ENCODE results near the gene PPARGC1A. TPM values are rescaled to one million over a fixed set of nuclear protein-coding genes. Genes with fewer than 3 reads are reported as not detected.

PPARGC1A gene
- total RNA-seq, 1 donor from 2014 or later, result 0.48 TPM

DNA sequence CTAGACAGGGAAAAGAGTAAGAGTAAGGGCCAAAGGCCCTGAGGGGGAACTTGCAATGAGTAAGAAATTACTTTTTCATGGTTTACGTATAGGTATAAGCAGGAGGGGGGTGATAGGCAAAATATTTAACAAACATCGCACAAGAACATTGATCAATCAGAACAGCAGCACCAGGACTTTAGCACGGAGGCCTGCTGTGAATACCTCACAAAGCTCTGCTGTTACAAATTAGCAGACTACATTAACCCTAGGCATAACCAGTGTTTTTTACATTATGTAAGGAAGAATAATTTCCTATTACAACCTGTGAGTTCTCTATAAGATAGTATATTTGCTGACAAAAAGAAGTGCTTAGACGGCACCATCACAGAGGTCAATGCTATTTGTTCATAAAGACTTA is 44.9 kb downstream of the PPARGC1A start:
- FAIRE-seq (no peak), DNase-seq (ENCODE audit: low read depth) (no peak)
- no peaks in the 10 kb centered on the region for H3K79me2 ChIP-seq (ENCODE audit: insufficient read depth, low read length)
- no peak overlapping the region for H2AFZ ChIP-seq (ENCODE audit: low read depth, low read length)
- Mint-ChIP-seq H3K4me1 (ENCODE audit: low read depth, unreplicated experiment) (no peaks in the 10 kb centered on the region), H3K27ac (ENCODE audit: unreplicated experiment) (no peak overlapping the region), H3K27me3 (ENCODE audit: low read depth, unreplicated experiment) (no peaks in the 10 kb centered on the region), H3K9me3 (ENCODE audit: unreplicated experiment) (no peaks in the 10 kb centered on the region), H3K36me3 (ENCODE audit: low read depth, unreplicated experiment) (no peaks in the 10 kb centered on the region), H3K4me3 (ENCODE audit: unreplicated experiment) (no peak overlapping the region)
- H3K36me3 ChIP-seq (ENCODE audit: insufficient read depth, low read length), result no peaks in the 10 kb centered on the region
- H3K4me2 ChIP-seq (ENCODE audit: low read length), result no peak overlapping the region
- no peak overlapping the region for H3K4me3 ChIP-seq (ENCODE audit: insufficient read depth, low read depth, low read length)
- H3K27ac ChIP-seq (ENCODE audit: low read depth, low read length), result no peak overlapping the region
- no peaks in the 10 kb centered on the region for H3K27me3 ChIP-seq (ENCODE audit: insufficient read depth, low read length)
- no peaks in the 10 kb centered on the region for H3K4me1 ChIP-seq (ENCODE audit: insufficient read depth, low read length)
- no peaks in the 10 kb centered on the region for H3K9me3 ChIP-seq (ENCODE audit: insufficient read depth, low read depth, low read length)
- TF ChIP-seq CTCF (IDR thresholded peaks at IDR 0.05; ENCODE audit: insufficient read depth, low read depth, low read length), result no peak
- no peak for TF ChIP-seq EZH2 (IDR thresholded peaks at IDR 0.05; ENCODE audit: insufficient read depth, low read length)
- H3K9ac ChIP-seq (ENCODE audit: low read length), result no peak overlapping the region
- H4K20me1 ChIP-seq (ENCODE audit: insufficient read depth, low read length), result no peaks in the 10 kb centered on the region

DNA sequence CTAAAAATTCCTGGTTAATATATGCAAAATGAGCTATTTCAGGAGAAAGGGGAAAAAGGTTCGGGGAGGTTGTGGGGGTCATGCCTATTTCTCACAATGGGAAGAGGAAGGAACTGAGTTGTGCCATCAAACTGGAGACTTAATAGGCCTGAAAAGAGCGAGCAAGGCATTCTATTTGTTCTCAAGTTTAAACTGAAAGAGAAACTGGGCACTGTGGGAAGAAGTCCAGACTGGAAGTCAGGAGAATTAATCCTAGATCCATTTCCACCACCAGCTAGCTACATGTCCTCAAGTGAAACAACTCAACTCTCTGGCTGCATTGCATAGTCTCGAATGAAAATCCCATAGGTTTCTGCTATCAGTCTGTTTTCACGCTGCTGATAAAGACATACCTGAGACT is 50.6 kb downstream of the PPARGC1A start:
- Histone ChIP-seq H3K9me3 (ENCODE audit: insufficient read depth, low read depth, low read length) (no peaks in the 10 kb centered on the region), H3K4me2 (ENCODE audit: low read length) (no peak overlapping the region), H3K4me1 (ENCODE audit: insufficient read depth, low read length) (no peaks in the 10 kb centered on the region), H4K20me1 (ENCODE audit: insufficient read depth, low read length) (no peaks in the 10 kb centered on the region), H3K36me3 (ENCODE audit: insufficient read depth, low read length) (no peaks in the 10 kb centered on the region), H2AFZ (ENCODE audit: low read depth, low read length) (no peak overlapping the region), H3K4me3 (ENCODE audit: insufficient read depth, low read depth, low read length) (no peak overlapping the region), H3K9ac (ENCODE audit: low read length) (no peak overlapping the region), H3K79me2 (ENCODE audit: insufficient read depth, low read length) (no peaks in the 10 kb centered on the region), H3K27ac (ENCODE audit: low read depth, low read length) (no peak overlapping the region), H3K27me3 (ENCODE audit: insufficient read depth, low read length) (no peaks in the 10 kb centered on the region)
- FAIRE-seq, result no peak
- Mint-ChIP-seq H3K9me3 (ENCODE audit: unreplicated experiment) (no peaks in the 10 kb centered on the region), H3K4me3 (ENCODE audit: unreplicated experiment) (no peak overlapping the region), H3K36me3 (ENCODE audit: low read depth, unreplicated experiment) (no peaks in the 10 kb centered on the region), H3K27ac (ENCODE audit: unreplicated experiment) (no peak overlapping the region), H3K27me3 (ENCODE audit: low read depth, unreplicated experiment) (no peaks in the 10 kb centered on the region), H3K4me1 (ENCODE audit: low read depth, unreplicated experiment) (no peaks in the 10 kb centered on the region)
- DNase-seq (ENCODE audit: low read depth), result no peak
- TF ChIP-seq CTCF (IDR thresholded peaks at IDR 0.05; ENCODE audit: insufficient read depth, low read depth, low read length), result no peak
- no peak for TF ChIP-seq EZH2 (IDR thresholded peaks at IDR 0.05; ENCODE audit: insufficient read depth, low read length)

- no peak overlapping the region for H3K9ac ChIP-seq (ENCODE audit: low read length)
- DNase-seq (ENCODE audit: low read depth), result no peak
- H3K36me3 Mint-ChIP-seq (ENCODE audit: low read depth, unreplicated experiment), result no peaks in the 10 kb centered on the region
Observed at GRCh38 chr4:23838607-23839006, 51.2 kb downstream of the PPARGC1A start.

More at GRCh38 chr4:23838607-23839006, 51.2 kb downstream of the PPARGC1A start:
- TF ChIP-seq CTCF (IDR thresholded peaks at IDR 0.05; ENCODE audit: insufficient read depth, low read depth, low read length), result no peak
- TF ChIP-seq EZH2 (IDR thresholded peaks at IDR 0.05; ENCODE audit: insufficient read depth, low read length), result no peak
- no peak overlapping the region for H3K4me2 ChIP-seq (ENCODE audit: low read length)
- H3K9me3 ChIP-seq (ENCODE audit: insufficient read depth, low read depth, low read length), result no peaks in the 10 kb centered on the region
- FAIRE-seq, result no peak
- H3K4me1 ChIP-seq (ENCODE audit: insufficient read depth, low read length), result no peaks in the 10 kb centered on the region
- H2AFZ ChIP-seq (ENCODE audit: low read depth, low read length), result no peak overlapping the region
- H3K27ac ChIP-seq (ENCODE audit: low read depth, low read length), result no peak overlapping the region
- no peak overlapping the region for H3K4me3 ChIP-seq (ENCODE audit: insufficient read depth, low read depth, low read length)
- Mint-ChIP-seq H3K4me1 (ENCODE audit: low read depth, unreplicated experiment) (no peaks in the 10 kb centered on the region), H3K27ac (ENCODE audit: unreplicated experiment) (no peak overlapping the region), H3K9me3 (ENCODE audit: unreplicated experiment) (no peaks in the 10 kb centered on the region), H3K4me3 (ENCODE audit: unreplicated experiment) (no peak overlapping the region), H3K27me3 (ENCODE audit: low read depth, unreplicated experiment) (no peaks in the 10 kb centered on the region)
- H3K36me3 ChIP-seq (ENCODE audit: insufficient read depth, low read length), result no peaks in the 10 kb centered on the region
- H3K27me3 ChIP-seq (ENCODE audit: insufficient read depth, low read length), result no peaks in the 10 kb centered on the region
- H4K20me1 ChIP-seq (ENCODE audit: insufficient read depth, low read length), result no peaks in the 10 kb centered on the region
- no peaks in the 10 kb centered on the region for H3K79me2 ChIP-seq (ENCODE audit: insufficient read depth, low read length)
